Endodermal cell (in vitro differentiated cells): Measurements from ENCODE around the gene WSCD2. TPM values are rescaled to one million over a fixed set of nuclear protein-coding genes. Genes with fewer than 3 reads are reported as not detected.

ENCODE experiments used
- DNase-seq: peaks from one replicate; pipeline ENCODE4 v3.0.0-alpha.2; 2017
- H3K27ac ChIP-seq: 2 replicates; pipeline ENCODE4 v1.5.1; 2013; ENCODE audit warnings: mild to moderate bottlenecking, low read depth, low read length, moderate library complexity
- H3K27me3 ChIP-seq: 2 replicates; pipeline ENCODE4 v1.6.1; 2013; ENCODE audit warnings: mild to moderate bottlenecking, low read length, moderate library complexity; ENCODE audit not compliant: insufficient read depth, control insufficient read depth, poor library complexity, severe bottlenecking
- H3K36me3 ChIP-seq: 2 replicates; pipeline ENCODE4 v1.7.0; 2013; ENCODE audit warnings: mild to moderate bottlenecking, low read length, moderate library complexity; ENCODE audit not compliant: control insufficient read depth, insufficient read depth
- H3K4me1 ChIP-seq: one replicate; pipeline ENCODE4 v1.7.0; 2013; ENCODE audit warnings: low read length; ENCODE audit not compliant: control insufficient read depth, insufficient read depth
- H3K4me3 ChIP-seq: 2 replicates; pipeline ENCODE4 v1.5.1; 2013; ENCODE audit warnings: mild to moderate bottlenecking, low read length, moderate library complexity
- H3K9ac ChIP-seq: 2 replicates; pipeline ENCODE4 v1.6.1; 2013; ENCODE audit warnings: mild to moderate bottlenecking, low read length, moderate library complexity; ENCODE audit not compliant: poor library complexity, severe bottlenecking; ENCODE audit errors: extremely low read depth
- H3K9me3 ChIP-seq: 2 replicates; pipeline ENCODE4 v1.6.1; 2013; ENCODE audit warnings: mild to moderate bottlenecking, low read length, moderate library complexity; ENCODE audit not compliant: control insufficient read depth
- H3K27ac Mint-ChIP-seq: 2 replicates; pipeline ENCODE4 v1.8.0; 2020; ENCODE audit warnings: mixed read lengths
- H3K27me3 Mint-ChIP-seq: 2 replicates; pipeline ENCODE4 v1.8.0; 2021; ENCODE audit warnings: mild to moderate bottlenecking, mixed read lengths; ENCODE audit not compliant: insufficient read depth
- H3K36me3 Mint-ChIP-seq: 2 replicates; pipeline ENCODE4 v1.8.0; 2020; ENCODE audit warnings: low read depth, mixed read lengths
- H3K4me1 Mint-ChIP-seq: 2 replicates; pipeline ENCODE4 v1.8.0; 2020; ENCODE audit warnings: mixed read lengths
- H3K4me3 Mint-ChIP-seq: 2 replicates; pipeline ENCODE4 v1.8.0; 2020; ENCODE audit warnings: mild to moderate bottlenecking, moderate library complexity, mixed read lengths
- H3K9me3 Mint-ChIP-seq: 2 replicates; pipeline ENCODE4 v1.8.0; 2020; ENCODE audit warnings: mild to moderate bottlenecking, mixed read lengths
- WGBS, 2 experiments: methylation state at CpG; one replicate each; pipeline versions ENCODE4 v1.1.5 to v1.1.7; 2013; ENCODE audit warnings: missing lambda C conversion rate in 2 of 2, mixed read lengths in 1 of 2; ENCODE audit not compliant: insufficient coverage in 1 of 2, insufficient read length in 1 of 2; 5-methylcytosine and 5-hydroxymethylcytosine counted together
- total RNA-seq, 2 donors: library from RNA; stranded (reverse); fragmentation: NEBNext Ultra II Directional in 1 of 2; extraction: Animal tissue kit (Norgen Biotek cat#: 25700) in 1 of 2; gene quantifications; 2 replicates in 1 of 2; 3 replicates in 1 of 2; pipeline ENCODE4 v1.2.1, GENCODE V29; 2021
- TF ChIP-seq, protein P1 (sequence below): fragments of 200-600 bp; sonication (generic); conservative IDR thresholded peaks from 2 replicates; pipeline ENCODE4 v1.5.0; 2021; ENCODE audit warnings: antibody characterized with exemption, mild to moderate bottlenecking

Gene WSCD2
- total RNA-seq, 2 donors from 2014 or later = 0.80 to 1.3 TPM

DNA sequence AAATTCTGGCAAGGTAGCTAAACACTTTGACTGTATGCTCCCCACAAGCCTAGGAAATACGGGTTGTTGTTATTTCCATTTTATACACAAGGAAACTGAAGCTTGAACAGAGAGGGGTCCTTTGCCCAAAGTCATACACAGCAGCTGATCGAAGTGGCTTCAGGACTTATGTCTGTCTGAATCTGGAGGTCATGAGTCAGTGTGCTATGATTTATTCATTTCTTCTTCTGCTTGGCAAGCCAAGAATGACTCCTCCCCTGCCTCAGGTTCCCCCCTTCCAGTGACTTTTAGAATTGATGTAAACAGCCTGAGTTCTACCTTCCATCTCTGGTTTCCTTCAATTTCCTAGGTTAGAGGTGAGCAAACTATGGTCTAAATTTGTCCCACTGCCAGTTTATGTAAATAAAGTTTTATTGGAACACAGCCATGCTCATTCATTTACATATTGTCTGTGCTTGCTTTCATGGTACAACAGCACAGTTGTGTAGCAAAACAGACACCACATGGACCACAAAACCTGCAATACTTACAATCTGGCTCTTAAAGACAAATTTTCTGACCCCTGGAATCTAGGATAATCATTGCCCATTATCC lies 34.9 kb upstream of the WSCD2 start:
- Histone ChIP-seq H3K36me3 (no peaks in the 10 kb centered on the region), H3K9me3 (no peaks in the 10 kb centered on the region), H3K27me3 (peaks cover 7% of the 10 kb centered on the region), H3K27ac (no peak overlapping the region), H3K4me3 (no peak overlapping the region), H3K4me1 (no peaks in the 10 kb centered on the region), H3K9ac (no peak overlapping the region)
- 94 to 98% methylated on average over 2 of the region's 2 CpGs for WGBS, 2 experiments
- peaks cover 27% of the 10 kb centered on the region for H3K27me3 Mint-ChIP-seq
- H3K36me3 Mint-ChIP-seq = no peaks in the 10 kb centered on the region
- H3K4me3 Mint-ChIP-seq = no peak overlapping the region
- H3K9me3 Mint-ChIP-seq = no peaks in the 10 kb centered on the region
- no peak overlapping the region for H3K27ac Mint-ChIP-seq
- peaks cover 3% of the 10 kb centered on the region for H3K4me1 Mint-ChIP-seq
- TF ChIP-seq, protein P1, sequence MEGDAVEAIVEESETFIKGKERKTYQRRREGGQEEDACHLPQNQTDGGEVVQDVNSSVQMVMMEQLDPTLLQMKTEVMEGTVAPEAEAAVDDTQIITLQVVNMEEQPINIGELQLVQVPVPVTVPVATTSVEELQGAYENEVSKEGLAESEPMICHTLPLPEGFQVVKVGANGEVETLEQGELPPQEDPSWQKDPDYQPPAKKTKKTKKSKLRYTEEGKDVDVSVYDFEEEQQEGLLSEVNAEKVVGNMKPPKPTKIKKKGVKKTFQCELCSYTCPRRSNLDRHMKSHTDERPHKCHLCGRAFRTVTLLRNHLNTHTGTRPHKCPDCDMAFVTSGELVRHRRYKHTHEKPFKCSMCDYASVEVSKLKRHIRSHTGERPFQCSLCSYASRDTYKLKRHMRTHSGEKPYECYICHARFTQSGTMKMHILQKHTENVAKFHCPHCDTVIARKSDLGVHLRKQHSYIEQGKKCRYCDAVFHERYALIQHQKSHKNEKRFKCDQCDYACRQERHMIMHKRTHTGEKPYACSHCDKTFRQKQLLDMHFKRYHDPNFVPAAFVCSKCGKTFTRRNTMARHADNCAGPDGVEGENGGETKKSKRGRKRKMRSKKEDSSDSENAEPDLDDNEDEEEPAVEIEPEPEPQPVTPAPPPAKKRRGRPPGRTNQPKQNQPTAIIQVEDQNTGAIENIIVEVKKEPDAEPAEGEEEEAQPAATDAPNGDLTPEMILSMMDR = no peak
- no peak for DNase-seq

- Histone ChIP-seq H3K9me3 (no peaks in the 10 kb centered on the region), H3K36me3 (no peaks in the 10 kb centered on the region), H3K4me3 (no peak overlapping the region), H3K4me1 (no peaks in the 10 kb centered on the region), H3K27ac (no peak overlapping the region), H3K27me3 (peaks cover 6% of the 10 kb centered on the region), H3K9ac (no peak overlapping the region)
- no peak for DNase-seq
- Mint-ChIP-seq H3K36me3 (no peaks in the 10 kb centered on the region), H3K27me3 (peaks cover 23% of the 10 kb centered on the region), H3K27ac (no peak overlapping the region), H3K9me3 (no peaks in the 10 kb centered on the region), H3K4me3 (no peak overlapping the region), H3K4me1 (peaks cover 5% of the 10 kb centered on the region)
- WGBS, 2 experiments = 60 to 95% methylated on average over 1 to 3 of the region's 3 CpGs
- TF ChIP-seq, protein P1 = no peak
These were observed 31.8 kb upstream of the WSCD2 start for GRCh38 chr12:108097160-108097911.

DNA sequence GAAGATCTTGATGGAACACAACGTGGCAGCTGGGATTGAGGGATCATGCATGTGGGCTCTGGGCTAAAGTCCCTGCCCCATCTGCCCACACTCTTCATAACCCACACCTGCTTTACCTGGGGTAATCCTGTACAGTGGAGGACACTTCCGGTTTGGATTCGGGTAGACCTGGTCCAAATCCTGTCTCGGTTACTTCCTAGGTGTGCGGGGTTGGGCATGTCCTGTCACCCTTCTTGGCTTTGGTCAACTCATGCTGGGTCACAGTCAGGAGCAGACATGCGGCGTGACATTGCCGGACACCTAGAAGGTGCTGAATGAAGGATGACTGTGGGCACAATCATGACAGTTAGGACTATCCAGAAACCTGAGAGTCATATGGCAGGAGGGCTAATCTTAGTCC lies 30.7 kb upstream of the WSCD2 start:
- TF ChIP-seq, protein P1 = no peak
- no peaks in the 10 kb centered on the region for H3K4me1 ChIP-seq
- Mint-ChIP-seq H3K27ac (no peak overlapping the region), H3K9me3 (no peaks in the 10 kb centered on the region), H3K4me3 (no peak overlapping the region), H3K36me3 (no peaks in the 10 kb centered on the region), H3K27me3 (peaks cover 23% of the 10 kb centered on the region), H3K4me1 (peaks cover 7% of the 10 kb centered on the region)
- DNase-seq = no peak
- no peaks in the 10 kb centered on the region for H3K36me3 ChIP-seq
- no peak overlapping the region for H3K9ac ChIP-seq
- H3K4me3 ChIP-seq = no peak overlapping the region
- WGBS, 2 experiments = 92 to 93% methylated on average over 6 to 8 of the region's 8 CpGs
- no peak overlapping the region for H3K27ac ChIP-seq
- no peaks in the 10 kb centered on the region for H3K27me3 ChIP-seq
- H3K9me3 ChIP-seq = no peaks in the 10 kb centered on the region
